HCT116 (cell line): ENCODE data around the gene ZNF429. TPM values are rescaled to one million over a fixed set of nuclear protein-coding genes. Genes with fewer than 3 reads are reported as not detected.

Experiments
- ATAC-seq: fragments of 200-7000 bp; cut with Tn5 transposase; 2 replicates; pipeline ENCODE4 v1.9.1; 2020; ENCODE audit warnings: mild to moderate bottlenecking, moderate library complexity
- BruUV-seq: library from RNA; stranded (reverse); fragments of 400-500 nt; replicated peaks from 2 replicates; lab custom pipeline; 2021; lab: Mats Ljungman, UMichigan
- CTCF ChIA-PET: fragments of 300-600 bp; sonication (Branson Sonifier 250); formaldehyde crosslinking; loops from one replicate; lab custom pipeline; 2021; ENCODE audit warnings: antibody characterized with exemption; lab: Charles Lee
- POLR2A ChIA-PET: fragments of 300-600, 350-600 bp; sonication (Branson Sonifier 250); formaldehyde crosslinking; loops from one replicate; lab custom pipeline; 2021; ENCODE audit warnings: antibody characterized with exemption; lab: Charles Lee
- RAD21 ChIA-PET, 2 experiments: fragments of 300-600 bp; sonication (Branson Sonifier 250); formaldehyde crosslinking; loops; one replicate each; lab custom pipeline; 2023; ENCODE audit warnings: low total read pairs in 2 of 2; ENCODE audit not compliant: uncharacterized antibody in 2 of 2, unreplicated experiment in 2 of 2, low non-redundant PET in 1 of 2; lab: Charles Lee
- DNase-seq: peaks from one replicate; pipeline ENCODE4 v3.0.0-alpha.2; 2010; ENCODE audit warnings: low read depth, low spot score
- H2AFZ ChIP-seq: fragments of 200-600 bp; shearing (Covaris generic), sonication (generic); 2 replicates; pipeline ENCODE4 v1.6.1; 2017; ENCODE audit warnings: low read depth, mixed run types, mixed read lengths, antibody characterized with exemption, low read length; ENCODE audit not compliant: poor library complexity, severe bottlenecking
- H3K27ac ChIP-seq: 2 replicates; pipeline ENCODE4 v1.5.1; 2012; ENCODE audit warnings: low read depth, low read length
- H3K27me3 ChIP-seq: fragments of 200-600 bp; sonication (generic); 2 replicates; pipeline ENCODE4 v1.6.1; 2016; ENCODE audit warnings: mixed run types, low read length, mixed read lengths; ENCODE audit not compliant: insufficient read depth
- H3K36me3 ChIP-seq, 2 experiments: fragments of 200-500 bp in 1 of 2; fragments of 200-600 bp in 1 of 2; sonication (Bioruptor generic) in 1 of 2; sonication (generic) in 1 of 2; 2 replicates each; pipeline versions ENCODE4 v1.5.1 to v1.6.1; 2014 to 2016; ENCODE audit warnings: low read length in 2 of 2, inconsistent platforms in 1 of 2, mixed read lengths in 1 of 2, mixed run types in 1 of 2; ENCODE audit not compliant: insufficient read depth in 2 of 2, control insufficient read depth in 1 of 2
- H3K4me1 ChIP-seq, 2 experiments: fragments of 200-600 bp in 1 of 2; sonication (generic) in 1 of 2; 2 replicates each; pipeline versions ENCODE4 v1.5.1 to v1.6.1; 2012 to 2017; ENCODE audit warnings: low read length in 2 of 2, inconsistent platforms in 1 of 2, mild to moderate bottlenecking in 1 of 2, mixed read lengths in 1 of 2, mixed run types in 1 of 2, moderate library complexity in 1 of 2; ENCODE audit not compliant: insufficient read depth in 2 of 2, control insufficient read depth in 1 of 2
- H3K4me2 ChIP-seq: fragments of 200-600 bp; sonication (generic); 2 replicates; pipeline ENCODE4 v1.6.1; 2017; ENCODE audit warnings: mixed run types, low read length, mixed read lengths
- H3K4me3 ChIP-seq, 2 experiments: fragments of 200-600 bp in 1 of 2; sonication (generic) in 1 of 2; replicated peaks in 1 of 2; 2 replicates each; pipeline ENCODE4 v1.5.1; 2011 to 2016; ENCODE audit warnings: low read length in 2 of 2, control low read depth in 1 of 2, low read depth in 1 of 2, mild to moderate bottlenecking in 1 of 2, mixed read lengths in 1 of 2, mixed run types in 1 of 2
- H3K79me2 ChIP-seq: fragments of 200-600 bp; sonication (generic); 2 replicates; pipeline ENCODE4 v1.6.1; 2017; ENCODE audit warnings: mild to moderate bottlenecking, mixed run types, low read length, moderate library complexity, mixed read lengths; ENCODE audit not compliant: insufficient read depth
- H3K9ac ChIP-seq: fragments of 200-600 bp; sonication (generic); 2 replicates; pipeline ENCODE4 v1.6.1; 2016; ENCODE audit warnings: low read length, mixed read lengths
- H3K9me2 ChIP-seq: fragments of 200-600 bp; sonication (generic), shearing (Covaris generic); 2 replicates; pipeline ENCODE4 v1.6.1; 2017; ENCODE audit warnings: mixed run types, mild to moderate bottlenecking, moderate library complexity; ENCODE audit not compliant: insufficient read depth
- H3K9me3 ChIP-seq, 2 experiments: fragments of 200-500 bp in 1 of 2; fragments of 200-600 bp in 1 of 2; sonication (Bioruptor generic) in 1 of 2; sonication (generic) in 1 of 2; 2 replicates each; pipeline ENCODE4 v1.6.1; 2014 to 2017; ENCODE audit warnings: low read length in 2 of 2, mixed read lengths in 2 of 2, inconsistent platforms in 1 of 2, low read depth in 1 of 2, mild to moderate bottlenecking in 1 of 2, mixed run types in 1 of 2, moderate library complexity in 1 of 2; ENCODE audit not compliant: control insufficient read depth in 1 of 2, insufficient read depth in 1 of 2
- H4K20me1 ChIP-seq: fragments of 200-600 bp; sonication (generic), shearing (Covaris generic); 2 replicates; pipeline ENCODE4 v1.6.1; 2017; ENCODE audit warnings: mixed run types, mild to moderate bottlenecking, moderate library complexity; ENCODE audit not compliant: insufficient read depth
- CBX3 ChIP-seq: IDR thresholded peaks from 2 replicates; pipeline ENCODE4 v1.6.1; 2012; ENCODE audit warnings: low read depth
- CTCF ChIP-seq, 3 experiments: fragments of 200-600 bp in 1 of 3; sonication (generic) in 1 of 3; IDR thresholded peaks in 2 of 3; conservative IDR thresholded peaks in 1 of 3; 2 replicates each; pipeline ENCODE4 v1.5.1; 2012 to 2017; ENCODE audit warnings: low read depth in 2 of 3, low read length in 2 of 3, antibody characterized with exemption in 1 of 3, borderline replicate concordance in 1 of 3, control low read depth in 1 of 3, mild to moderate bottlenecking in 1 of 3, mixed read lengths in 1 of 3, mixed run types in 1 of 3, moderate library complexity in 1 of 3; ENCODE audit not compliant: insufficient read depth in 1 of 3
- EGR1 ChIP-seq: IDR thresholded peaks from 2 replicates; pipeline ENCODE4 v1.6.1; 2012; ENCODE audit warnings: low read depth
- ELF1 ChIP-seq: IDR thresholded peaks from 2 replicates; pipeline ENCODE4 v1.6.1; 2012; ENCODE audit warnings: low read depth, borderline replicate concordance
- FOSL1 ChIP-seq: IDR thresholded peaks from 2 replicates; pipeline ENCODE4 v1.6.1; 2012; ENCODE audit warnings: low read depth
- POLR2AphosphoS5 ChIP-seq: IDR thresholded peaks from 2 replicates; pipeline ENCODE4 v1.6.1; 2011; ENCODE audit warnings: mild to moderate bottlenecking, low read depth, low read length, moderate library complexity
- REST ChIP-seq: IDR thresholded peaks from 2 replicates; pipeline ENCODE4 v1.6.1; 2012; ENCODE audit warnings: low read depth
- SIN3A ChIP-seq: IDR thresholded peaks from 2 replicates; pipeline ENCODE4 v1.6.1; 2012; ENCODE audit warnings: low read depth
- SP1 ChIP-seq: IDR thresholded peaks from 2 replicates; pipeline ENCODE4 v1.6.1; 2012; ENCODE audit warnings: low read depth
- SRF ChIP-seq: IDR thresholded peaks from 2 replicates; pipeline ENCODE4 v1.6.1; 2012; ENCODE audit warnings: low read depth
- ZBTB33 ChIP-seq: IDR thresholded peaks from 2 replicates; pipeline ENCODE4 v1.6.1; 2011; ENCODE audit warnings: mild to moderate bottlenecking, low read length, moderate library complexity; ENCODE audit not compliant: insufficient replicate concordance; ENCODE audit errors: extremely low read depth
- intact Hi-C: fragments of 100-400 bp; cut with micrococcal nuclease; formaldehyde crosslinking; loops from 2 replicates; pipeline ENCODE4 v1.10.0; 2022
- total RNA-seq: library from RNA; stranded (reverse); gene quantifications from one replicate; pipeline ENCODE4 v1.2.1, GENCODE V29; 2021; ENCODE audit not compliant: unreplicated experiment

The ZNF429 gene
- total RNA-seq, 1 experiment from 2014 or later, result 0.42 TPM

GRCh38 chr19:21519488-21519887 is 14.1 kb downstream of the ZNF429 start:
- no peaks in the 10 kb centered on the region for H4K20me1 ChIP-seq
- ChIA-PET RAD21 (no interaction called here), CTCF (no interaction called here), POLR2A (no interaction called here)
- H3K9me3 ChIP-seq, result peaks cover 21 to 25% of the 10 kb centered on the region in 2 experiments; a peak in 2 of 4 replicates
- H3K27me3 ChIP-seq, result no peaks in the 10 kb centered on the region
- TF ChIP-seq FOSL1 (no peak), EGR1 (no peak), CBX3 (0 out of 2 replicates have a peak, but pooled peaks have one; percentile 24)
- ATAC-seq (no peak), DNase-seq (no peak)
- H3K9ac ChIP-seq, result no peak overlapping the region
- BruUV-seq, result no TSS peak
- no peaks in the 10 kb centered on the region for H3K79me2 ChIP-seq
- intact Hi-C loops, result no loop called here
- H3K27ac ChIP-seq, result no peak overlapping the region
- no peak overlapping the region for H3K4me3 ChIP-seq
- no peak overlapping the region for H3K4me2 ChIP-seq
- H3K9me2 ChIP-seq, result no peaks in the 10 kb centered on the region
- H3K36me3 ChIP-seq, result no peaks in the 10 kb centered on the region
- no peak overlapping the region for H2AFZ ChIP-seq
- no peaks in the 10 kb centered on the region for H3K4me1 ChIP-seq

- H3K4me1 ChIP-seq, result no peaks in the 10 kb centered on the region
- H3K4me3 ChIP-seq, result no peak overlapping the region
- no peaks in the 10 kb centered on the region for H3K79me2 ChIP-seq
- H3K9ac ChIP-seq, result no peak overlapping the region
- H3K4me2 ChIP-seq, result no peak overlapping the region
- intact Hi-C loops, result no loop called here
- no peak for TF ChIP-seq ELF1
- no peak for TF ChIP-seq SRF
- TF ChIP-seq FOSL1, result no peak
- TF ChIP-seq CTCF (IDR thresholded peaks at IDR 0.05 in 2 of 3, conservative IDR thresholded peaks at IDR 0.05 in 1 of 3; ENCODE audit: borderline replicate concordance in 1 of 3, insufficient read depth in 1 of 3, low read depth in 2 of 3, low read length in 2 of 3), result no peak
- TF ChIP-seq REST, result no peak
- TF ChIP-seq POLR2AphosphoS5, result no peak
- TF ChIP-seq SP1, result no peak
- no peak for TF ChIP-seq ZBTB33
- no peak for TF ChIP-seq SIN3A
- TF ChIP-seq, all 23 proteins: peak for 0
- Histone ChIP-seq H3K9me2 (no peaks in the 10 kb centered on the region), H3K27ac (no peak overlapping the region), H2AFZ (no peak overlapping the region), H3K36me3 (no peaks in the 10 kb centered on the region), H3K9me3 (peaks cover 10% of the 10 kb centered on the region in 2 experiments; a peak in 2 of 4 replicates), H4K20me1 (no peaks in the 10 kb centered on the region), H3K27me3 (no peaks in the 10 kb centered on the region)
- ChIA-PET POLR2A (no interaction called here), CTCF (no interaction called here), RAD21 (no interaction called here)
- ATAC-seq (no peak), DNase-seq (no peak)
- no TSS peak for BruUV-seq
Observed at GRCh38 chr19:21532904-21533303, 27.5 kb downstream of the ZNF429 start.
